DOHH2 (cell line): Measurements from ENCODE around the gene APLF.

Source experiments
- H3F3A ChIP-seq: fragments of 200-600 bp; sonication (generic), shearing (Covaris generic); 2 replicates; pipeline ENCODE4 v1.6.0; 2016; ENCODE audit warnings: antibody characterized with exemption, mild to moderate bottlenecking; ENCODE audit not compliant: control insufficient read depth, insufficient read depth
- H3K27ac ChIP-seq: fragments of 200-600 bp; sonication (generic); 2 replicates; pipeline ENCODE4 v1.5.1; 2014; ENCODE audit warnings: low read depth, mild to moderate bottlenecking, low read length, moderate library complexity
- H3K27me3 ChIP-seq: fragments of 200-600 bp; sonication (generic); 2 replicates; pipeline ENCODE4 v1.6.1; 2014; ENCODE audit warnings: mild to moderate bottlenecking, low read length, mixed read lengths; ENCODE audit not compliant: control insufficient read depth
- H3K36me3 ChIP-seq: fragments of 200-600 bp; sonication (generic); 2 replicates; pipeline ENCODE4 v1.6.1; 2014; ENCODE audit warnings: mild to moderate bottlenecking, low read length, moderate library complexity, mixed read lengths; ENCODE audit not compliant: control insufficient read depth
- H3K4me1 ChIP-seq: fragments of 200-600 bp; sonication (generic); 2 replicates; pipeline ENCODE4 v1.6.1; 2014; ENCODE audit warnings: mild to moderate bottlenecking, low read length, mixed read lengths; ENCODE audit not compliant: control insufficient read depth
- H3K4me2 ChIP-seq: fragments of 200-600 bp; sonication (generic); 2 replicates; pipeline ENCODE4 v1.6.0; 2014; ENCODE audit warnings: mild to moderate bottlenecking, low read length, moderate library complexity
- H3K4me3 ChIP-seq: fragments of 200-600 bp; sonication (generic); 2 replicates; pipeline ENCODE4 v1.5.1; 2014; ENCODE audit warnings: mild to moderate bottlenecking, low read length, mixed read lengths
- H3K79me2 ChIP-seq: fragments of 200-600 bp; sonication (generic); 2 replicates; pipeline ENCODE4 v1.6.1; 2014; ENCODE audit warnings: mild to moderate bottlenecking, low read length, mixed read lengths; ENCODE audit not compliant: control insufficient read depth
- H3K9me2 ChIP-seq: fragments of 200-600 bp; sonication (generic); replicated peaks from 2 replicates; pipeline ENCODE4 v1.6.1; 2014; ENCODE audit warnings: mild to moderate bottlenecking, low read length, mixed read lengths; ENCODE audit not compliant: control insufficient read depth
- H3K9me3 ChIP-seq: fragments of 200-600 bp; sonication (generic); 2 replicates; pipeline ENCODE4 v1.6.1; 2014; ENCODE audit warnings: antibody characterized with exemption, low read length, mixed read lengths; ENCODE audit not compliant: control insufficient read depth, insufficient read depth
- H4K20me1 ChIP-seq: fragments of 200-600 bp; sonication (generic); 2 replicates; pipeline ENCODE4 v1.6.0; 2014; ENCODE audit warnings: low read depth, mild to moderate bottlenecking, antibody characterized with exemption, low read length, moderate library complexity; ENCODE audit not compliant: control insufficient read depth, insufficient read depth
- EZH2phosphoT487 ChIP-seq: fragments of 200-600 bp; sonication (generic); IDR thresholded peaks from 2 replicates; pipeline ENCODE4 v1.6.1; 2017; ENCODE audit warnings: borderline replicate concordance, mild to moderate bottlenecking, antibody characterized with exemption, low read length, moderate library complexity, mixed read lengths
- TF ChIP-seq, protein P1 (sequence below): fragments of 200-600 bp; sonication (generic); IDR thresholded peaks from one replicate; pipeline ENCODE4 v1.5.1; 2014; ENCODE audit warnings: antibody characterized with exemption, mild to moderate bottlenecking, low read depth, low read length; ENCODE audit not compliant: poor library complexity, severe bottlenecking

Gene APLF

GRCh38 chr2:68467077-68467960 lies at the start of gene APLF, which contains the start of gene FBXO48:
APLF (plus strand) TSS chr2:68467585; CDS start chr2:68467732, 147 bp downstream.
FBXO48 (minus strand) TSS chr2:68467294; CDS start chr2:68465145, 2,149 bp downstream.
- no peak for TF ChIP-seq EZH2phosphoT487
- TF ChIP-seq, protein P1, sequence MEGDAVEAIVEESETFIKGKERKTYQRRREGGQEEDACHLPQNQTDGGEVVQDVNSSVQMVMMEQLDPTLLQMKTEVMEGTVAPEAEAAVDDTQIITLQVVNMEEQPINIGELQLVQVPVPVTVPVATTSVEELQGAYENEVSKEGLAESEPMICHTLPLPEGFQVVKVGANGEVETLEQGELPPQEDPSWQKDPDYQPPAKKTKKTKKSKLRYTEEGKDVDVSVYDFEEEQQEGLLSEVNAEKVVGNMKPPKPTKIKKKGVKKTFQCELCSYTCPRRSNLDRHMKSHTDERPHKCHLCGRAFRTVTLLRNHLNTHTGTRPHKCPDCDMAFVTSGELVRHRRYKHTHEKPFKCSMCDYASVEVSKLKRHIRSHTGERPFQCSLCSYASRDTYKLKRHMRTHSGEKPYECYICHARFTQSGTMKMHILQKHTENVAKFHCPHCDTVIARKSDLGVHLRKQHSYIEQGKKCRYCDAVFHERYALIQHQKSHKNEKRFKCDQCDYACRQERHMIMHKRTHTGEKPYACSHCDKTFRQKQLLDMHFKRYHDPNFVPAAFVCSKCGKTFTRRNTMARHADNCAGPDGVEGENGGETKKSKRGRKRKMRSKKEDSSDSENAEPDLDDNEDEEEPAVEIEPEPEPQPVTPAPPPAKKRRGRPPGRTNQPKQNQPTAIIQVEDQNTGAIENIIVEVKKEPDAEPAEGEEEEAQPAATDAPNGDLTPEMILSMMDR, result no peak
- peak within 1 kb of the TSS; percentile 97 for H3K4me2 ChIP-seq
- H3K79me2 ChIP-seq, result peaks cover 55% of the 10 kb centered on the region
- peaks cover 34% of the 10 kb centered on the region for H3K4me1 ChIP-seq
- H3K4me3 ChIP-seq, result peak within 1 kb of the TSS; percentile 96
- no peaks in the 10 kb centered on the region for H3K9me3 ChIP-seq
- H3K27me3 ChIP-seq, result no peaks in the 10 kb centered on the region
- H4K20me1 ChIP-seq, result no peaks in the 10 kb centered on the region
- H3K9me2 ChIP-seq, result no peaks in the 10 kb centered on the region
- H3K36me3 ChIP-seq, result peaks cover 13% of the 10 kb centered on the region
- H3K27ac ChIP-seq, result peak within 1 kb of the TSS; percentile 47
- 0 out of 2 replicates have a peak, but pooled peaks cover 6% of the 10 kb centered on the region for H3F3A ChIP-seq

DNA sequence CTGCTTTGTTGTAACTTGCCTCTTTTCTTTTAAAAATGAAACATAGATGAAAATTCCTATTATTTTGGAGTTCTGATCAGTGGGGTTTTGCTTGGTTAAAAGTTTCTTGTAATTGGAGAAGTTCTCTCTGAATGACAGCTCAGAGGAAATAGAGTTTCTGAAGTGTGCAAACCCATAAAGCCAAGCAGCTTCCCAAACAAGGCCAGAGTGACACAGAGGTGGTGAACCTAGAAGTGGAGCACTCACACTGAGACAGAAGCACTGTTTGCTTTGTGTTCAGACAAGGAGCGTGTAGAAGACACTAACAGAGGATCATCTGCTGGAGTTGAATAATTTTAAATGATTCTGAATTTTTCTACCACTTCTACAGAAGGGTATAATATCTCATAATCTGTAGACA lies 49.5 kb upstream of the APLF start:
- Histone ChIP-seq H3F3A (no peaks in the 10 kb centered on the region), H3K27me3 (no peaks in the 10 kb centered on the region), H3K27ac (no peak overlapping the region), H3K9me3 (no peaks in the 10 kb centered on the region; the same call in 1 of the 2 replicates), H3K4me2 (peak overlapping the region; percentile 12), H3K9me2 (no peaks in the 10 kb centered on the region), H3K4me1 (peaks cover 56% of the 10 kb centered on the region), H3K79me2 (no peaks in the 10 kb centered on the region), H3K36me3 (no peaks in the 10 kb centered on the region), H4K20me1 (no peaks in the 10 kb centered on the region), H3K4me3 (no peak overlapping the region)
- TF ChIP-seq, protein P1, result no peak
- no peak for TF ChIP-seq EZH2phosphoT487

DNA sequence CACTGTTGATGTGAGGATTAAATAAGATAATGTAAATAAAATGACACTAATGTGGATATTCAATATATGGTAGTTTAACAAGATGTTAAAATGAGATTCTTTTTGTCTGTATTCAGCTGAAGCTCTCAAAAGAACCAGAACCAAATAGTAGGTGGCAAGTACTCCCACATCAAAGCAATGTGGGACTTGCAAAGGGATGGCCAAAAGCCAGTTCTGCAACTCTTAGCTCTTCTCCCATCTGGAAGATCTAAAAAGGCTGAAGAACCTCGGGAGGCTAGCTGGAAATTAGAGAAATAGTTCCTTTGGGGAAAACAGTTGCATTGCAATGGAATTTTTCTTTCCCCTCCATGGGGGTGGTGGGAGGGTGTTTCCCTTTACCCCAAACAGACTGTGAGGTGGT lies 49.0 kb upstream of the APLF start:
- H3K4me2 ChIP-seq, result 0 out of 2 replicates have a peak overlapping the region, but pooled peaks have one; percentile 12
- no peaks in the 10 kb centered on the region for H3K9me2 ChIP-seq
- H3K4me3 ChIP-seq, result no peak overlapping the region
- TF ChIP-seq EZH2phosphoT487, result no peak
- TF ChIP-seq, protein P1, result no peak
- H3K27me3 ChIP-seq, result no peaks in the 10 kb centered on the region
- H3K27ac ChIP-seq, result no peak overlapping the region
- H3F3A ChIP-seq, result no peaks in the 10 kb centered on the region
- H3K36me3 ChIP-seq, result no peaks in the 10 kb centered on the region
- no peaks in the 10 kb centered on the region for H3K79me2 ChIP-seq
- no peaks in the 10 kb centered on the region; the same call in 1 of the 2 replicates for H3K9me3 ChIP-seq
- H3K4me1 ChIP-seq, result peaks cover 52% of the 10 kb centered on the region
- no peaks in the 10 kb centered on the region for H4K20me1 ChIP-seq
